Osteoblast (primary cell): ENCODE data around the gene AHSP. TPM values are rescaled to one million over a fixed set of nuclear protein-coding genes. Genes with fewer than 3 reads are reported as not detected.
A peak's percentile ranks its signal among the peaks of the same experiment; 100 is the strongest.

Experiments
- DNase-seq: peaks from one replicate; pipeline ENCODE4 v3.0.0; 2011; ENCODE audit warnings: low spot score, mixed read lengths; ENCODE audit not compliant: insufficient read length; ENCODE audit errors: missing footprints
- H2AFZ ChIP-seq: 2 replicates; pipeline ENCODE4 v1.6.0; 2011; ENCODE audit warnings: mild to moderate bottlenecking, low read length
- H3K27ac ChIP-seq: 2 replicates; pipeline ENCODE4 v1.5.1; 2011; ENCODE audit warnings: mild to moderate bottlenecking, low read depth, low read length, moderate library complexity
- H3K27me3 ChIP-seq: 2 replicates; pipeline ENCODE4 v1.6.0; 2012; ENCODE audit warnings: mild to moderate bottlenecking, control low read depth, inconsistent platforms, low read length, moderate library complexity; ENCODE audit not compliant: insufficient read depth
- H3K36me3 ChIP-seq: 2 replicates; pipeline ENCODE4 v1.5.1; 2011; ENCODE audit warnings: mild to moderate bottlenecking, low read length, control low read depth, moderate library complexity; ENCODE audit not compliant: insufficient read depth
- H3K4me1 ChIP-seq: 2 replicates; pipeline ENCODE4 v1.5.1; 2011; ENCODE audit warnings: mild to moderate bottlenecking, low read length, control low read depth, moderate library complexity; ENCODE audit not compliant: insufficient read depth
- H3K4me2 ChIP-seq: 2 replicates; pipeline ENCODE4 v1.6.0; 2011; ENCODE audit warnings: mild to moderate bottlenecking, low read length; ENCODE audit not compliant: insufficient read depth
- H3K4me3 ChIP-seq: fragments of 200-600 bp; sonication (generic); 3 replicates; pipeline ENCODE4 v1.5.1; 2012; ENCODE audit warnings: mild to moderate bottlenecking, low read length, inconsistent platforms; ENCODE audit not compliant: insufficient read depth
- H3K79me2 ChIP-seq: 2 replicates; pipeline ENCODE4 v1.6.0; 2012; ENCODE audit warnings: mild to moderate bottlenecking, low read length, control low read depth, inconsistent platforms; ENCODE audit not compliant: insufficient read depth
- H3K9me3 ChIP-seq: 2 replicates; pipeline ENCODE4 v1.5.1; 2011; ENCODE audit warnings: low read depth, low read length, control low read depth
- H4K20me1 ChIP-seq: 2 replicates; pipeline ENCODE4 v1.6.0; 2012; ENCODE audit warnings: mild to moderate bottlenecking, low read length, control low read depth; ENCODE audit not compliant: insufficient read depth
- total RNA-seq: library from RNA; depleted of rRNA; stranded (reverse); fragments of >200 nt; gene quantifications from 2 replicates; pipeline ENCODE4 v1.2.3, GENCODE V29; 2012
- TF ChIP-seq, protein P1 (sequence below): IDR thresholded peaks from 2 replicates; pipeline ENCODE4 v1.5.1; 2011; ENCODE audit warnings: mild to moderate bottlenecking, low read depth, low read length, moderate library complexity; ENCODE audit errors: extremely low read depth

Gene AHSP, protein sequence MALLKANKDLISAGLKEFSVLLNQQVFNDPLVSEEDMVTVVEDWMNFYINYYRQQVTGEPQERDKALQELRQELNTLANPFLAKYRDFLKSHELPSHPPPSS
- not detected in 2 replicates for total RNA-seq

- H3K79me2 ChIP-seq = no peaks in the 10 kb centered on the region
- no peak within 1 kb of the TSS for H3K27ac ChIP-seq
- H4K20me1 ChIP-seq = no peaks in the 10 kb centered on the region
- no peaks in the 10 kb centered on the region for H3K4me1 ChIP-seq
- H3K4me2 ChIP-seq = peak within 1 kb of the TSS; percentile 58
- DNase-seq = no peak
- no peak within 1 kb of the TSS for H3K4me3 ChIP-seq
- H2AFZ ChIP-seq = no peak within 1 kb of the TSS
- TF ChIP-seq, protein P1, sequence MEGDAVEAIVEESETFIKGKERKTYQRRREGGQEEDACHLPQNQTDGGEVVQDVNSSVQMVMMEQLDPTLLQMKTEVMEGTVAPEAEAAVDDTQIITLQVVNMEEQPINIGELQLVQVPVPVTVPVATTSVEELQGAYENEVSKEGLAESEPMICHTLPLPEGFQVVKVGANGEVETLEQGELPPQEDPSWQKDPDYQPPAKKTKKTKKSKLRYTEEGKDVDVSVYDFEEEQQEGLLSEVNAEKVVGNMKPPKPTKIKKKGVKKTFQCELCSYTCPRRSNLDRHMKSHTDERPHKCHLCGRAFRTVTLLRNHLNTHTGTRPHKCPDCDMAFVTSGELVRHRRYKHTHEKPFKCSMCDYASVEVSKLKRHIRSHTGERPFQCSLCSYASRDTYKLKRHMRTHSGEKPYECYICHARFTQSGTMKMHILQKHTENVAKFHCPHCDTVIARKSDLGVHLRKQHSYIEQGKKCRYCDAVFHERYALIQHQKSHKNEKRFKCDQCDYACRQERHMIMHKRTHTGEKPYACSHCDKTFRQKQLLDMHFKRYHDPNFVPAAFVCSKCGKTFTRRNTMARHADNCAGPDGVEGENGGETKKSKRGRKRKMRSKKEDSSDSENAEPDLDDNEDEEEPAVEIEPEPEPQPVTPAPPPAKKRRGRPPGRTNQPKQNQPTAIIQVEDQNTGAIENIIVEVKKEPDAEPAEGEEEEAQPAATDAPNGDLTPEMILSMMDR = no peak
- H3K36me3 ChIP-seq = no peaks in the 10 kb centered on the region
- H3K9me3 ChIP-seq = no peaks in the 10 kb centered on the region
- peaks cover 33% of the 10 kb centered on the region for H3K27me3 ChIP-seq
These were observed at the start of gene AHSP for GRCh38 chr16:31527734-31528274. Gene AHSP (plus strand): TSS chr16:31527900. CDS start chr16:31528140, 240 bp downstream.

- peak; percentile 87 for DNase-seq
- peaks cover 33% of the 10 kb centered on the region for H4K20me1 ChIP-seq
- no peak overlapping the region for H2AFZ ChIP-seq
- H3K27ac ChIP-seq = no peak overlapping the region
- peaks cover 7% of the 10 kb centered on the region for H3K4me1 ChIP-seq
- H3K27me3 ChIP-seq = peaks cover 3% of the 10 kb centered on the region
- H3K79me2 ChIP-seq = peaks cover 2% of the 10 kb centered on the region
- TF ChIP-seq, protein P1 = no peak
- no peak overlapping the region for H3K4me2 ChIP-seq
- no peaks in the 10 kb centered on the region for H3K9me3 ChIP-seq
- H3K4me3 ChIP-seq = no peak overlapping the region
- peaks cover 37% of the 10 kb centered on the region for H3K36me3 ChIP-seq
These were observed 48.7 kb upstream of the AHSP start for GRCh38 chr16:31478956-31479355.

DNA sequence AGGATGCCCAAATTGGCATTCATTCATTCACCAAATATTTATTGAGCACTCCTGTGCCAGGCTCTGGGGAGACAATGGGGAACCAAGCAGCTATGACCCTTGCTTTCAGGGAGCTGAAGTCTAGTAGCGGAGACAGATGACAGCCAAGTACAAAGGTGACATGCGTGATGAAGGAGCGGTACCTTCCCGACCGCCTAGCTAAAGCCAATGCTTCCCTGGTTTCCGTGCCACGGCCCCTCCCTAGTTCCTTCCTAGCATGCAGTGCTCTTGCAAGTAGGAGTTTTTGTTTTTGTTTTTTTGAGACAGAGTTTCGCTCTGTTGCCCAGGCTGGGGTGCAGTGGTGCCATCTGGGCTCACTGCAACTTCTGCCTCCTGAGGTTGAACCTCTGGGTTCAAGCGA lies 47.9 kb upstream of the AHSP start:
- TF ChIP-seq, protein P1 = no peak
- peak; percentile 80 for DNase-seq
- H3K36me3 ChIP-seq = peaks cover 30% of the 10 kb centered on the region
- peaks cover 3% of the 10 kb centered on the region for H3K27me3 ChIP-seq
- no peak overlapping the region for H3K4me2 ChIP-seq
- H3K9me3 ChIP-seq = no peaks in the 10 kb centered on the region
- H3K79me2 ChIP-seq = peaks cover 2% of the 10 kb centered on the region
- H3K4me3 ChIP-seq = no peak overlapping the region
- no peak overlapping the region for H3K27ac ChIP-seq
- H4K20me1 ChIP-seq = peaks cover 25% of the 10 kb centered on the region
- no peaks in the 10 kb centered on the region for H3K4me1 ChIP-seq
- no peak overlapping the region for H2AFZ ChIP-seq

GRCh38 chr16:31480851-31481536 lies 46.7 kb upstream of the AHSP start:
- H3K4me1 ChIP-seq = no peaks in the 10 kb centered on the region
- DNase-seq = peak; percentile 84
- TF ChIP-seq, protein P1 = no peak
- H3K4me2 ChIP-seq = no peak overlapping the region
- H2AFZ ChIP-seq = no peak overlapping the region
- H3K4me3 ChIP-seq = no peak overlapping the region
- no peaks in the 10 kb centered on the region for H3K79me2 ChIP-seq
- H4K20me1 ChIP-seq = peaks cover 13% of the 10 kb centered on the region
- H3K36me3 ChIP-seq = peaks cover 18% of the 10 kb centered on the region
- H3K27me3 ChIP-seq = peaks cover 12% of the 10 kb centered on the region
- H3K27ac ChIP-seq = no peak overlapping the region
- H3K9me3 ChIP-seq = no peaks in the 10 kb centered on the region
